Measurements from ENCODE around the gene PRUNE2.

GRCh38 chr9:76878933-76879332 lies 27.0 kb downstream of the PRUNE2 start:
- TF ChIP-seq SRSF1 (IDR thresholded peaks at IDR 0.05; ENCODE audit: low read depth, low read length) (no peak), POLR2A (conservative IDR thresholded peaks at IDR 0.05) (no peak), CHCHD3 (CRISPR knock-in tag; IDR thresholded peaks at IDR 0.05) (no peak), ZBTB33 (CRISPR knock-in tag; IDR thresholded peaks at IDR 0.05) (no peak), CTCF (IDR thresholded peaks at IDR 0.05 in 2 of 3, conservative IDR thresholded peaks at IDR 0.05 in 1 of 3; ENCODE audit: insufficient read depth in 2 of 3, low read depth in 1 of 3, low read length in 3 of 3) (no peak), DDX20 (tag; IDR thresholded peaks at IDR 0.05; ENCODE audit: low read depth) (no peak), RBBP5 (IDR thresholded peaks at IDR 0.05; ENCODE audit: borderline replicate concordance, insufficient read depth, low read length, poor library complexity, severe bottlenecking) (no peak)

Data from K562 (cell line).